K562 (cell line): Measurements from ENCODE around the gene SOX12. TPM values are rescaled to one million over a fixed set of nuclear protein-coding genes. Genes with fewer than 3 reads are reported as not detected.

Source experiments
- HDAC1 ChIP-seq, 2 experiments: fragments of 450-650 bp; IDR thresholded peaks; 2 replicates each; pipeline ENCODE4 v1.6.1; 2016 to 2017; ENCODE audit warnings: inconsistent platforms in 1 of 2, mild to moderate bottlenecking in 1 of 2, moderate library complexity in 1 of 2
- MAZ ChIP-seq, 2 experiments: fragments of 450-650 bp in 1 of 2; sonication (generic) in 1 of 2; formaldehyde crosslinking; IDR thresholded peaks in 1 of 2; conservative IDR thresholded peaks in 1 of 2; 2 replicates each; pipeline versions ENCODE4 v1.4.0 to v1.5.0; 2020; ENCODE audit warnings: mild to moderate bottlenecking in 1 of 2, missing genetic modification reagents in 1 of 2
- SMARCC2 ChIP-seq: fragments of 450-650 bp; IDR thresholded peaks from 2 replicates; pipeline ENCODE4 v1.6.1; 2017; ENCODE audit warnings: antibody characterized with exemption, moderate library complexity, mild to moderate bottlenecking, low read depth
- SOX6 ChIP-seq: fragments of 450-650 bp; IDR thresholded peaks from 2 replicates; pipeline ENCODE4 v1.6.1; 2014; ENCODE audit warnings: mild to moderate bottlenecking
- TAF1 ChIP-seq: IDR thresholded peaks from 2 replicates; pipeline ENCODE4 v1.6.1; 2011; ENCODE audit warnings: mild to moderate bottlenecking, low read length, moderate library complexity; ENCODE audit not compliant: insufficient read depth, control insufficient read depth, severe bottlenecking; ENCODE audit errors: extremely low read depth
- TRIM28 ChIP-seq: fragments of 450-650 bp; IDR thresholded peaks from 2 replicates; pipeline ENCODE4 v1.6.1; 2017
- ZNF436 ChIP-seq: fragments of 250-450, 450-650 bp; sonication (Bioruptor Pico); formaldehyde crosslinking; IDR thresholded peaks from 2 replicates; pipeline ENCODE4 v1.7.0; 2020; ENCODE audit warnings: mild to moderate bottlenecking
- polyA plus RNA-seq, 8 experiments: library from polyadenylated mRNA; depleted of rRNA in 4 of 8; stranded (reverse) in 5 of 8; unstranded in 3 of 8; fragments of >200 nt; fragmentation: Nextera tagmentation in 2 of 8; fragmentation: Illumina TruSeq in 1 of 8; extraction: Ambion mirVana in 2 of 8; extraction: Trizol in 1 of 8; gene quantifications; 2 replicates each; pipeline versions ENCODE4 v1.2.1 to v1.2.3, GENCODE V29; 2011 to 2014; ENCODE audit warnings: inconsistent platforms in 1 of 8, missing spikeins in 1 of 8
- total RNA-seq, 7 experiments: library from RNA; depleted of rRNA in 6 of 7; stranded (reverse); fragments of >200 nt in 6 of 7; fragmentation: Illumina TruSeq in 2 of 7; extraction: Trizol in 2 of 7; gene quantifications; 2 replicates each; pipeline versions ENCODE4 v1.2.1 to v1.2.3, GENCODE V29; 2011 to 2021; ENCODE audit warnings: low replicate concordance in 1 of 7
- TF ChIP-seq, protein P1 (sequence below), 2 experiments: fragments of 450-650 bp; IDR thresholded peaks; 2 replicates each; pipeline ENCODE4 v1.6.1; 2016; ENCODE audit warnings: mild to moderate bottlenecking in 2 of 2, borderline replicate concordance in 1 of 2, low read depth in 1 of 2, moderate library complexity in 1 of 2
- TF ChIP-seq, protein P2 (sequence below): fragments of 450-650 bp; IDR thresholded peaks from 2 replicates; pipeline ENCODE4 v1.6.1; 2018; ENCODE audit not compliant: partially characterized antibody
- TF ChIP-seq, protein P3 (sequence below): sonication (generic); formaldehyde crosslinking; IDR thresholded peaks from 2 replicates; pipeline ENCODE4 v1.8.0; 2022; ENCODE audit warnings: mild to moderate bottlenecking, missing genetic modification reagents
- TF ChIP-seq, protein P4 (sequence below): fragments of 450-650 bp; IDR thresholded peaks from 2 replicates; pipeline ENCODE4 v1.6.1; 2014; ENCODE audit warnings: low read depth, mild to moderate bottlenecking, moderate library complexity, borderline replicate concordance

SOX12 gene
- total and polyA plus RNA-seq, 9 of the 15 experiments (the other 6 are each of a cell fraction or from before 2014, with no cell fraction given): 0.42 to 26.3 (median 2.6) TPM

DNA sequence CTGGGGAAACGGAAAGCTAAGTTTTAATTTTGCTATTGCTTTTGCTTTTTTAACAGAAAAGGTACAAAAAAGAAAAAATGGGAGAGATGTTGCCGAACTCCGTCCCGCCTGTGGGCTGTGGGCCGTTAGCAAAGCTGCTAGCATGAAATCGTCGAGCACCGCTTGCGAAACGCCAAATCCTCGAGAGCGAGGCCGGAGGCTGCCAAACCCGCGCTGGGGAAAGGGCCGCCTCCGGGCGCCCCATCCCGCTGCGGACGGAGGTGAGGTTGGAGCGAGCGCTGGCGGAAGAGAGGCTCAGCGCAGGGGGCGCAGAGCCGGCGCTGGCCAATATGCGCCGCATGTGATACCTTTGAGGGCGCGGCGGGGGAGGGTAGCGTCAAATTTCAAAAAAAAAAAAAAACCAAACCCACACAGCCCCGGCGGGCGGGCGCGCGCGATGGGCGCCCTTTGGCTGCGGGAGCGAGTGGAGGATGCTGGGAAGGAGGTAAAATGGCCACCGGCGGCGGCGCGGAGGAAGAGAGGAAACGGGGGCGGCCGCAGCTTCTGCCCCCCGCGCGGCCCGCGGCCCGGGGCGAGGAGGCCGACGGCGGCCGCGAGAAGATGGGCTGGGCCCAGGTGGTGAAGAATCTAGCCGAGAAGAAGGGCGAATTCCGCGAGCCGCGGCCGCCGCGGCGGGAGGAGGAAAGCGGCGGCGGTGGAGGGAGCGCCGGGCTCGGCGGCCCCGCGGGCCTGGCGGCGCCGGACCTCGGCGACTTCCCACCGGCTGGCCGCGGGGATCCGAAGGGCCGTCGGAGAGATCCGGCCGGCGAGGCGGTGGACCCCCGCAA is 28.0 kb upstream of the SOX12 start, which contains the start of gene ZCCHC3 (continued):
- TF ChIP-seq, protein P1, sequence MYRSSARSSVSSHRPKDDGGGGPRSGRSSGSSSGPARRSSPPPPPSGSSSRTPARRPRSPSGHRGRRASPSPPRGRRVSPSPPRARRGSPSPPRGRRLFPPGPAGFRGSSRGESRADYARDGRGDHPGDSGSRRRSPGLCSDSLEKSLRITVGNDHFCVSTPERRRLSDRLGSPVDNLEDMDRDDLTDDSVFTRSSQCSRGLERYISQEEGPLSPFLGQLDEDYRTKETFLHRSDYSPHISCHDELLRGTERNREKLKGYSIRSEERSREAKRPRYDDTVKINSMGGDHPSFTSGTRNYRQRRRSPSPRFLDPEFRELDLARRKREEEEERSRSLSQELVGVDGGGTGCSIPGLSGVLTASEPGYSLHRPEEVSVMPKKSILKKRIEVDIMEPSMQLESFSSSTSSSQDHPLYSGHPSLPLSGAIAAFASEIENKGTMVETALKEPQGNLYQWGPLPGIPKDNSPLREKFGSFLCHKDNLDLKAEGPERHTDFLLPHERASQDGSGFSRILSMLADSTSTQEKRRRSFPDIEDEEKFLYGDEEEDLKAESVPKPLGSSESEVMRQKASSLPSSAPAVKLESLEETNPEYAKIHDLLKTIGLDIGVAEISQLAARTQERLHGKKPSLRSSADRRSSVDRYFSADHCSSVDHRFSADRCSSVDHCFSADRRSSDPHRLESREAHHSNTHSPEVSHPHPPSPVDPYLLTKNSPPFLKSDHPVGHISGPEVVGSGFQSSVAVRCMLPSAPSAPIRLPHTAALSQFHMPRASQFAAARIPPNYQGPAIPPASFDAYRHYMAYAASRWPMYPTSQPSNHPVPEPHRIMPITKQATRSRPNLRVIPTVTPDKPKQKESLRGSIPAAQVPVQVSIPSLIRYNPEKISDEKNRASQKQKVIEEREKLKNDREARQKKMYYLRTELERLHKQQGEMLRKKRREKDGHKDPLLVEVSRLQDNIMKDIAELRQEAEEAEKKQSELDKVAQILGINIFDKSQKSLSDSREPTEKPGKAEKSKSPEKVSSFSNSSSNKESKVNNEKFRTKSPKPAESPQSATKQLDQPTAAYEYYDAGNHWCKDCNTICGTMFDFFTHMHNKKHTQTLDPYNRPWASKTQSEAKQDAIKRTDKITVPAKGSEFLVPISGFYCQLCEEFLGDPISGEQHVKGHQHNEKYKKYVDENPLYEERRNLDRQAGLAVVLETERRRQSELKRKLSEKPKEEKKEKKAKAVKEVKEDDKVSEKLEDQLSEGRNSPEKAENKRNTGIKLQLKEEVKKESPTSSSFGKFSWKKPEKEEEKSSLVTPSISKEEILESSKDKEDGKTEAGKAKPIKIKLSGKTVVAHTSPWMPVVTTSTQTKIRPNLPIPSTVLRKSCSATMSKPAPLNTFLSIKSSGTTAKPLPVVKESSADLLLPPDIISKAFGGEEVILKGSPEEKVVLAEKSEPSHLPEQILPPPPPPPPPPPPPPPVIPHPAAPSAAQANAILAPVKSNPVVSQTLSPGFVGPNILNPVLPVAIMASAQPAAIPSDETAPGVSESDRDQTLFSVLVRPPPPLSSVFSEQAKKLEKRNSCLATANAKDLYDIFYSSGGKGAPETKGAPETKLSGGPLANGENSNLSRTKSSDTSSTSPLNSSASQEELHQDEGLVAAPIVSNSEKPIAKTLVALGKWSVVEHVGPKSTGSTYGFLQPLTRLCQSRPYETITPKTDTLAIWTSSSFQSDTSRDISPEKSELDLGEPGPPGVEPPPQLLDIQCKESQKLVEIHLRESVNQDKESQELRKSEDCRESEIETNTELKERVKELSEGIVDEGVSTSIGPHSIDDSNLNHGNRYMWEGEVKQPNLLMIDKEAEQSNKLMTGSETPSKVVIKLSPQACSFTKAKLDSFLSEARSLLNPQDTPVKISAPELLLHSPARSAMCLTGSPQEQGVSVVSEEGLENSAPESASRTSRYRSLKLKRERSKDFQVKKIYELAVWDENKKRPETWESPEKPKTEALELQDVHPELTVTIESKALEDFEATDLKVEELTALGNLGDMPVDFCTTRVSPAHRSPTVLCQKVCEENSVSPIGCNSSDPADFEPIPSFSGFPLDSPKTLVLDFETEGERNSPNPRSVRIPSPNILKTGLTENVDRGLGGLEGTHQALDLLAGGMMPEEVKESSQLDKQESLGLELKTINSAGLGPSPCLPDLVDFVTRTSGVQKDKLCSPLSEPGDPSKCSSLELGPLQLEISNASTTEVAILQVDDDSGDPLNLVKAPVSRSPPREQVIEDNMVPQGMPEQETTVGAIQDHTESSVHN (IDR thresholded peaks at IDR 0.05; ENCODE audit: borderline replicate concordance in 1 of 2, low read depth in 1 of 2): no peak
- TF ChIP-seq ZNF436 (CRISPR knock-in tag): no peak
- no peak for TF ChIP-seq SMARCC2
- TF ChIP-seq, protein P2, sequence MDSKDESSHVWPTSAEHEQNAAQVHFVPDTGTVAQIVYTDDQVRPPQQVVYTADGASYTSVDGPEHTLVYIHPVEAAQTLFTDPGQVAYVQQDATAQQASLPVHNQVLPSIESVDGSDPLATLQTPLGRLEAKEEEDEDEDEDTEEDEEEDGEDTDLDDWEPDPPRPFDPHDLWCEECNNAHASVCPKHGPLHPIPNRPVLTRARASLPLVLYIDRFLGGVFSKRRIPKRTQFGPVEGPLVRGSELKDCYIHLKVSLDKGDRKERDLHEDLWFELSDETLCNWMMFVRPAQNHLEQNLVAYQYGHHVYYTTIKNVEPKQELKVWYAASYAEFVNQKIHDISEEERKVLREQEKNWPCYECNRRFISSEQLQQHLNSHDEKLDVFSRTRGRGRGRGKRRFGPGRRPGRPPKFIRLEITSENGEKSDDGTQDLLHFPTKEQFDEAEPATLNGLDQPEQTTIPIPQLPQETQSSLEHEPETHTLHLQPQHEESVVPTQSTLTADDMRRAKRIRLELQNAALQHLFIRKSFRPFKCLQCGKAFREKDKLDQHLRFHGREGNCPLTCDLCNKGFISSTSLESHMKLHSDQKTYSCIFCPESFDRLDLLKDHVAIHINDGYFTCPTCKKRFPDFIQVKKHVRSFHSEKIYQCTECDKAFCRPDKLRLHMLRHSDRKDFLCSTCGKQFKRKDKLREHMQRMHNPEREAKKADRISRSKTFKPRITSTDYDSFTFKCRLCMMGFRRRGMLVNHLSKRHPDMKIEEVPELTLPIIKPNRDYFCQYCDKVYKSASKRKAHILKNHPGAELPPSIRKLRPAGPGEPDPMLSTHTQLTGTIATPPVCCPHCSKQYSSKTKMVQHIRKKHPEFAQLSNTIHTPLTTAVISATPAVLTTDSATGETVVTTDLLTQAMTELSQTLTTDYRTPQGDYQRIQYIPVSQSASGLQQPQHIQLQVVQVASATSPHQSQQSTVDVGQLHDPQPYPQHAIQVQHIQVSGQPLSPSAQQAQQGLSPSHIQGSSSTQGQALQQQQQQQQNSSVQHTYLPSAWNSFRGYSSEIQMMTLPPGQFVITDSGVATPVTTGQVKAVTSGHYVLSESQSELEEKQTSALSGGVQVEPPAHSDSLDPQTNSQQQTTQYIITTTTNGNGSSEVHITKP: peak; percentile 67
- TF ChIP-seq, protein P3, sequence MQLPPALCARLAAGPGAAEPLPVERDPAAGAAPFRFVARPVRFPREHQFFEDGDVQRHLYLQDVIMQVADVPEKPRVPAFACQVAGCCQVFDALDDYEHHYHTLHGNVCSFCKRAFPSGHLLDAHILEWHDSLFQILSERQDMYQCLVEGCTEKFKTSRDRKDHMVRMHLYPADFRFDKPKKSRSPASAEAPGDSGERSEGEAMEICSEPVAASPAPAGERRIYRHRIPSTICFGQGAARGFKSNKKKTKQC (CRISPR knock-in tag): peak; percentile 42; the same call in 1 of the 2 replicates
- peak; percentile 81 for TF ChIP-seq SOX6
- peak in 1 of 2 experiments; percentile 46; a peak in 1 of 4 replicates for TF ChIP-seq HDAC1 (IDR thresholded peaks at IDR 0.05)
- TF ChIP-seq MAZ (CRISPR knock-in tag; conservative IDR thresholded peaks at IDR 0.05 in 1 of 2, IDR thresholded peaks at IDR 0.05 in 1 of 2): peak; percentile 43 to 90; a peak in 3 of 4 replicates
- TF ChIP-seq TAF1: peak; percentile 95
- TF ChIP-seq, protein P4, sequence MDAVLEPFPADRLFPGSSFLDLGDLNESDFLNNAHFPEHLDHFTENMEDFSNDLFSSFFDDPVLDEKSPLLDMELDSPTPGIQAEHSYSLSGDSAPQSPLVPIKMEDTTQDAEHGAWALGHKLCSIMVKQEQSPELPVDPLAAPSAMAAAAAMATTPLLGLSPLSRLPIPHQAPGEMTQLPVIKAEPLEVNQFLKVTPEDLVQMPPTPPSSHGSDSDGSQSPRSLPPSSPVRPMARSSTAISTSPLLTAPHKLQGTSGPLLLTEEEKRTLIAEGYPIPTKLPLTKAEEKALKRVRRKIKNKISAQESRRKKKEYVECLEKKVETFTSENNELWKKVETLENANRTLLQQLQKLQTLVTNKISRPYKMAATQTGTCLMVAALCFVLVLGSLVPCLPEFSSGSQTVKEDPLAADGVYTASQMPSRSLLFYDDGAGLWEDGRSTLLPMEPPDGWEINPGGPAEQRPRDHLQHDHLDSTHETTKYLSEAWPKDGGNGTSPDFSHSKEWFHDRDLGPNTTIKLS: peak; percentile 55; the same call in 1 of the 2 replicates
- TF ChIP-seq TRIM28: peak; percentile 28; the same call in 1 of the 2 replicates
